ENCODE results near the gene ITGB5.
"Not testable (repeated sequence)": the region's sequence is repeated elsewhere in the genome, so short reads cannot be mapped to it uniquely, and the experiment has no call there.

Gene ITGB5

DNA sequence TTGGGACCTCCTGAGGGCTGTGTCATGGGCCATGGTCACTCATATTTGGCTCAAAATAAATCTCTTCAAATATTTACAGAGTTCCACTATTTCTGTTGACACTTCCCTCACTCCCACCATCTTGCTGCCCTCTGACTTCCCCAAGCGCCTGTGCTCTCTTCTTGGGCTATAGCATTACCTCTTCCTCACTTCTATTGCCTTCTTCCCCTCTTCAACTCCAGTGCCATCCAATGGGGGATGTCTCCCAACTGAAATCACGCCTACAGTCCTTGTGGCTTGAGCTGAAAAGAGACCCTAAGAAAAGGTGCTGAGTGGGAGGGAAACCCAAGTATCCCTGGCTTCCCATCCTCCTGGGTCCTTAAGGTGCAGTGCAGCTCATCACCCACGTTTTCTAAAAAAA, 135.1 kb downstream of the ITGB5 start:
- H3K4me1 ChIP-seq (ENCODE audit: insufficient read depth, low read length, severe bottlenecking): no peaks in the 10 kb centered on the region

DNA sequence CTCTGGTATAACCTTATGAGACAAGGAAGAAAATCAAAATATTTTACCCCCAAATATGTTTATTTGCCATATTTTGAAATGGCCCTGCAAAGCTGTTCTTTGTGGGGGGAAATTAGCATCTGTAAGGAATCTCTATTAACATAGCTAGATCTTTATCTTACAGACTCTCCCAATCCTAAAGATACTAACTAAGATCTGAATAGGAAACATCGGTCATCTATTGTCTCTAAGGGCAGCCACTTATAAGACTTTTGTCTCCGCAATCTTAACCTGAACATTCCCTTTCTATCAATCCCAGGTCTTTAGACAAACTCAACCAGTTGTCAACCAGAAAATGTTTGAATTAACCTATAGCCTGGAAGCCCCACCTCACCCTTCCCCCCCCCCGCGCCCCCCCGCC, 135.7 kb downstream of the ITGB5 start:
- Histone ChIP-seq H3K9ac (ENCODE audit: low read length) (no peak overlapping the region), H2AFZ (ENCODE audit: low read length) (no peak overlapping the region), H3F3A (ENCODE audit: insufficient read depth, low read length) (no peaks in the 10 kb centered on the region), H3K79me2 (ENCODE audit: insufficient read depth, low read length) (no peaks in the 10 kb centered on the region), H3K9me3 (ENCODE audit: low read length) (no peaks in the 10 kb centered on the region), H3K4me3 (ENCODE audit: low read depth, low read length, poor library complexity, severe bottlenecking) (no peak overlapping the region), H3K27ac (ENCODE audit: low read depth, low read length, poor library complexity, severe bottlenecking) (no peak overlapping the region), H3K36me3 (ENCODE audit: insufficient read depth, low read length) (peaks cover 7% of the 10 kb centered on the region), H4K20me1 (ENCODE audit: insufficient read depth, low read length) (no peaks in the 10 kb centered on the region), H3K27me3 (ENCODE audit: insufficient read depth, low read length) (no peaks in the 10 kb centered on the region), H3K4me2 (ENCODE audit: low read length) (no peak overlapping the region), H3K9me2 (ENCODE audit: low read depth, low read length) (no peaks in the 10 kb centered on the region), H3K4me1 (ENCODE audit: insufficient read depth, low read length, severe bottlenecking) (no peaks in the 10 kb centered on the region)
- TF ChIP-seq, protein P1, sequence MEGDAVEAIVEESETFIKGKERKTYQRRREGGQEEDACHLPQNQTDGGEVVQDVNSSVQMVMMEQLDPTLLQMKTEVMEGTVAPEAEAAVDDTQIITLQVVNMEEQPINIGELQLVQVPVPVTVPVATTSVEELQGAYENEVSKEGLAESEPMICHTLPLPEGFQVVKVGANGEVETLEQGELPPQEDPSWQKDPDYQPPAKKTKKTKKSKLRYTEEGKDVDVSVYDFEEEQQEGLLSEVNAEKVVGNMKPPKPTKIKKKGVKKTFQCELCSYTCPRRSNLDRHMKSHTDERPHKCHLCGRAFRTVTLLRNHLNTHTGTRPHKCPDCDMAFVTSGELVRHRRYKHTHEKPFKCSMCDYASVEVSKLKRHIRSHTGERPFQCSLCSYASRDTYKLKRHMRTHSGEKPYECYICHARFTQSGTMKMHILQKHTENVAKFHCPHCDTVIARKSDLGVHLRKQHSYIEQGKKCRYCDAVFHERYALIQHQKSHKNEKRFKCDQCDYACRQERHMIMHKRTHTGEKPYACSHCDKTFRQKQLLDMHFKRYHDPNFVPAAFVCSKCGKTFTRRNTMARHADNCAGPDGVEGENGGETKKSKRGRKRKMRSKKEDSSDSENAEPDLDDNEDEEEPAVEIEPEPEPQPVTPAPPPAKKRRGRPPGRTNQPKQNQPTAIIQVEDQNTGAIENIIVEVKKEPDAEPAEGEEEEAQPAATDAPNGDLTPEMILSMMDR (IDR thresholded peaks at IDR 0.05; ENCODE audit: low read length): no peak
- TF ChIP-seq EZH2 (IDR thresholded peaks at IDR 0.05; ENCODE audit: borderline replicate concordance, low read length): no peak

More for the DNA sequence above, 135.1 kb downstream of the ITGB5 start:
- TF ChIP-seq EZH2 (IDR thresholded peaks at IDR 0.05; ENCODE audit: borderline replicate concordance, low read length): no peak
- TF ChIP-seq, protein P1 (IDR thresholded peaks at IDR 0.05; ENCODE audit: low read length): no peak
- no peak overlapping the region for H3K4me3 ChIP-seq (ENCODE audit: low read depth, low read length, poor library complexity, severe bottlenecking)
- no peaks in the 10 kb centered on the region for H3K9me2 ChIP-seq (ENCODE audit: low read depth, low read length)
- H3K79me2 ChIP-seq (ENCODE audit: insufficient read depth, low read length): no peaks in the 10 kb centered on the region
- H3K27me3 ChIP-seq (ENCODE audit: insufficient read depth, low read length): no peaks in the 10 kb centered on the region
- H3K4me2 ChIP-seq (ENCODE audit: low read length): no peak overlapping the region
- no peak overlapping the region for H2AFZ ChIP-seq (ENCODE audit: low read length)
- H3K9me3 ChIP-seq (ENCODE audit: low read length): no peaks in the 10 kb centered on the region
- no peak overlapping the region for H3K27ac ChIP-seq (ENCODE audit: low read depth, low read length, poor library complexity, severe bottlenecking)
- no peaks in the 10 kb centered on the region for H4K20me1 ChIP-seq (ENCODE audit: insufficient read depth, low read length)
- H3F3A ChIP-seq (ENCODE audit: insufficient read depth, low read length): no peaks in the 10 kb centered on the region
- H3K9ac ChIP-seq (ENCODE audit: low read length): no peak overlapping the region
- H3K36me3 ChIP-seq (ENCODE audit: insufficient read depth, low read length): 0 out of 2 replicates have a peak, but pooled peaks cover 2% of the 10 kb centered on the region

DNA sequence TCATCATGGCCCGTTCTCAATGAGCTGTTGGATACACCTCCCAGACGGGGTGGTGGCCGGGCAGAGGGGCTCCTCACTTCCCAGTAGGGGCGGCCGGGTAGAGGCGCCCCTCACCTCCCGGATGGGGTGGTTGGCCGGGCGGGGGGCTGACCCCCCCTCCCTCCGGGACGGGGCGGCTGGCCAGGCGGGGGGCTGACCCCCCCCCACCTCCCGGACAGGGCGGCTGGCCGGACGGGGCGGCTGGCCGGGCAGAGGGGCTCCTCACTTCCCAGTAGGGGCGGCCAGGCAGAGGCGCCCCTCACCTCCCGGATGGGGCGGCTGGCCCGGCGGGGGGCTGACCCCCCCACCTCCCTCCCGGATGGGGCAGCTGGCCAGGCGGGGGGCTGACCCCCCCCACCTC, 137.3 kb downstream of the ITGB5 start:
- H3K27me3 ChIP-seq (ENCODE audit: insufficient read depth, low read length); H3F3A ChIP-seq (ENCODE audit: insufficient read depth, low read length); H3K27ac ChIP-seq (ENCODE audit: low read depth, low read length, poor library complexity, severe bottlenecking); H3K9me2 ChIP-seq (ENCODE audit: low read depth, low read length); H2AFZ ChIP-seq (ENCODE audit: low read length); H3K9ac ChIP-seq (ENCODE audit: low read length); H3K4me3 ChIP-seq (ENCODE audit: low read depth, low read length, poor library complexity, severe bottlenecking); H3K9me3 ChIP-seq (ENCODE audit: low read length); H4K20me1 ChIP-seq (ENCODE audit: insufficient read depth, low read length); H3K79me2 ChIP-seq (ENCODE audit: insufficient read depth, low read length); H3K4me1 ChIP-seq (ENCODE audit: insufficient read depth, low read length, severe bottlenecking); H3K4me2 ChIP-seq (ENCODE audit: low read length): not testable (repeated sequence)
- H3K36me3 ChIP-seq (ENCODE audit: insufficient read depth, low read length): peaks cover 24% of the 10 kb centered on the region

DNA sequence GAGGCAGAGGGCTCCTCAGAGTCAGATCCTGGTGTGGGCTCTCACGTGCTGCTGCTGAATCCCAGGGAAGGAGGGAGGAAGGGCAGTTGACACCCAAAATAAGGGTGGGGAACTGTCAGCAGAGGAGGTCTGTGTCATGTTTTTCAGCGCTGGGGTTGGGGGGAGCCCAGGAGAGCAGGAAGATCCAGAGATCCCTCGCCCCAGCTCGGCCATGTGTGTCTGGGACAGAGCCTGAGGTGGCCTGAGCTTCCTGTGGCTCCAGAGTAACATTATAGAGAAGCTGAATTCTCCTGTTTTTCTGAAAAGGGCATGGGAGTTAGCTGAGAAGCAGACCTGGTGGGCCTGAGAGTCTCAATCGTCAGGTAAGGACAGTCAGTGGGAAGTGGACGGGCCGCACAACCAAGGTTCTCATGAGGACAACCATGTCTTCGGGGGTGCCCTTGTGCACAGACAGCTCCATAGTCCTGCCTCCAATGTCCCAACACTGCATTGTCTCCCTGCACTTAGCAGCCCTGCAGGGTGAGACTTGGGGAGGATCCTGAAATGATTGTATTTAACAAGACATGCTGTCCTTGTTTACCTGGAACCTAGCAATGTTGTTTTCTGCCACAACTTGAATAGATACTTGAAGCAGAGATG, 138.5 kb downstream of the ITGB5 start:
- Histone ChIP-seq H3K4me3 (ENCODE audit: low read depth, low read length, poor library complexity, severe bottlenecking) (no peak overlapping the region), H4K20me1 (ENCODE audit: insufficient read depth, low read length) (no peaks in the 10 kb centered on the region), H3F3A (ENCODE audit: insufficient read depth, low read length) (no peaks in the 10 kb centered on the region), H3K79me2 (ENCODE audit: insufficient read depth, low read length) (no peaks in the 10 kb centered on the region), H3K9me2 (ENCODE audit: low read depth, low read length) (no peaks in the 10 kb centered on the region), H3K27ac (ENCODE audit: low read depth, low read length, poor library complexity, severe bottlenecking) (no peak overlapping the region), H3K27me3 (ENCODE audit: insufficient read depth, low read length) (no peaks in the 10 kb centered on the region), H3K9ac (ENCODE audit: low read length) (no peak overlapping the region), H3K4me2 (ENCODE audit: low read length) (no peak overlapping the region), H2AFZ (ENCODE audit: low read length) (no peak overlapping the region), H3K4me1 (ENCODE audit: insufficient read depth, low read length, severe bottlenecking) (no peaks in the 10 kb centered on the region), H3K9me3 (ENCODE audit: low read length) (no peaks in the 10 kb centered on the region), H3K36me3 (ENCODE audit: insufficient read depth, low read length) (peaks cover 36% of the 10 kb centered on the region)
- no peak for TF ChIP-seq EZH2 (IDR thresholded peaks at IDR 0.05; ENCODE audit: borderline replicate concordance, low read length)
- TF ChIP-seq, protein P1 (IDR thresholded peaks at IDR 0.05; ENCODE audit: low read length): no peak

All from OCI-LY1 (cell line).